Lung (tissue), 12 donors: ENCODE data around the gene ITGB7. TPM values are rescaled to one million over a fixed set of nuclear protein-coding genes. Genes with fewer than 3 reads are reported as not detected.

ENCODE experiments used
- ATAC-seq: fragments of 200-7000 bp; cut with Tn5 transposase; one replicate; pipeline ENCODE4 v1.9.1; 2020; ENCODE audit warnings: moderate number of reproducible peaks; ENCODE audit not compliant: insufficient read depth, low FRiP score
- DNase-seq, 3 donors: peaks; one replicate each; pipeline ENCODE4 v3.0.0-alpha.2; 2013 to 2017
- H3K27ac ChIP-seq, 2 donors: one replicate each; pipeline ENCODE4 v1.5.1; 2013; ENCODE audit warnings: mild to moderate bottlenecking in 2 of 2, moderate library complexity in 2 of 2, control low read depth in 1 of 2, inconsistent platforms in 1 of 2, low read depth in 1 of 2, low read length in 1 of 2
- H3K27me3 ChIP-seq, 3 donors: one replicate each; pipeline ENCODE4 v1.5.1; 2013; ENCODE audit warnings: low read length in 2 of 3; ENCODE audit not compliant: control insufficient read depth in 3 of 3, insufficient read depth in 3 of 3
- H3K36me3 ChIP-seq, 4 donors: one replicate each; pipeline ENCODE4 v1.5.1; 2013; ENCODE audit warnings: low read length in 4 of 4, mild to moderate bottlenecking in 1 of 4, moderate library complexity in 1 of 4; ENCODE audit not compliant: control insufficient read depth in 4 of 4, insufficient read depth in 4 of 4
- H3K4me1 ChIP-seq, 5 donors: one replicate each; pipeline ENCODE4 v1.5.1; 2013; ENCODE audit warnings: low read length in 5 of 5, mild to moderate bottlenecking in 2 of 5, moderate library complexity in 1 of 5; ENCODE audit not compliant: control insufficient read depth in 5 of 5, insufficient read depth in 5 of 5
- H3K4me3 ChIP-seq: one replicate; pipeline ENCODE4 v1.5.1; 2013; ENCODE audit warnings: mild to moderate bottlenecking, control low read depth, moderate library complexity
- H3K9ac ChIP-seq, 2 donors: one replicate each; pipeline ENCODE4 v1.5.1; 2013; ENCODE audit warnings: low read length in 2 of 2, control low read depth in 1 of 2; ENCODE audit not compliant: insufficient read depth in 1 of 2
- H3K9me3 ChIP-seq, 4 donors: one replicate each; pipeline ENCODE4 v1.5.1; 2013; ENCODE audit warnings: low read length in 3 of 4, mild to moderate bottlenecking in 1 of 4, moderate library complexity in 1 of 4; ENCODE audit not compliant: control insufficient read depth in 4 of 4, insufficient read depth in 3 of 4
- CTCF ChIP-seq: IDR thresholded peaks from 2 replicates; pipeline ENCODE4 v1.5.1; 2012; ENCODE audit warnings: mild to moderate bottlenecking; ENCODE audit errors: control extremely low read depth, extremely low read depth
- WGBS, 2 donors: extraction: QIAGEN DNeasy Blood & Tissue Kit; methylation state at CpG; one replicate each; pipeline ENCODE4 v1.1.7; 2013; 5-methylcytosine and 5-hydroxymethylcytosine counted together
- polyA plus RNA-seq, 2 donors: library from polyadenylated mRNA; stranded (reverse); fragments of 200-250 nt; gene quantifications; one replicate each; pipeline ENCODE4 v1.2.1, GENCODE V29; 2013
- total RNA-seq, 2 donors: library from RNA; depleted of rRNA in 1 of 2; stranded (reverse); fragments of >200 nt in 1 of 2; gene quantifications; one replicate each; pipeline ENCODE4 v1.2.1, GENCODE V29; 2014 to 2021
- donor health status: control.
- donor health status: control.
- donor health status: Bipolar disorder and iron deficiency.
- donor health status: healthy.
- donor health status: DM: yes; HTN: yes; CAD: no.

ITGB7 gene
- total and polyA plus RNA-seq, 4 donors, result 2.3 to 7.9 (median 5.0) TPM

- ATAC-seq, result no peak
- no peak for TF ChIP-seq CTCF
- no peak overlapping the region for H3K9ac ChIP-seq
- no peaks in the 10 kb centered on the region for H3K27me3 ChIP-seq
- peak overlapping the region; percentile 56 to 75 for H3K27ac ChIP-seq
- peaks cover 0 to 38% (median 21%) of the 10 kb centered on the region in 5 donors for H3K4me1 ChIP-seq
- no peak overlapping the region for H3K4me3 ChIP-seq
- H3K36me3 ChIP-seq, result peaks cover 0 to 31% (median 29%) of the 10 kb centered on the region in 4 donors
- DNase-seq, result peak in 2 of 3 donors; percentile 22 to 64
- no peaks in the 10 kb centered on the region for H3K9me3 ChIP-seq
- 65 to 70% methylated on average over 12 of the region's 12 CpGs for WGBS, 2 donors
Measured at GRCh38 chr12:53214687-53215455, 7.8 kb upstream of the ITGB7 start.

GRCh38 chr12:53214221-53214620 is 7.2 kb upstream of the ITGB7 start:
- no peak for DNase-seq
- H3K4me1 ChIP-seq, result peaks cover 0 to 34% (median 21%) of the 10 kb centered on the region in 5 donors

GRCh38 chr12:53213348-53213747 is 6.3 kb upstream of the ITGB7 start:
- Histone ChIP-seq H3K4me1 (peaks cover 0 to 36% (median 24%) of the 10 kb centered on the region in 5 donors), H3K27ac (no peak overlapping the region), H3K36me3 (peaks cover 0 to 31% (median 29%) of the 10 kb centered on the region in 4 donors), H3K9ac (no peak overlapping the region), H3K27me3 (no peaks in the 10 kb centered on the region), H3K9me3 (no peaks in the 10 kb centered on the region), H3K4me3 (no peak overlapping the region)
- peak; percentile 80 to 86 (median 83) for DNase-seq
- peak; percentile 51 for ATAC-seq
- peak; percentile 91 for TF ChIP-seq CTCF
- 13 to 16% methylated on average over 14 of the region's 14 CpGs for WGBS, 2 donors

More at GRCh38 chr12:53214221-53214620, 7.2 kb upstream of the ITGB7 start:
- Histone ChIP-seq H3K27me3 (no peaks in the 10 kb centered on the region), H3K27ac (peak overlapping the region; percentile 24 to 57), H3K4me3 (no peak overlapping the region), H3K9ac (no peak overlapping the region), H3K36me3 (peaks cover 0 to 31% (median 29%) of the 10 kb centered on the region in 4 donors), H3K9me3 (no peaks in the 10 kb centered on the region)
- WGBS, 2 donors, result 78 to 83% methylated on average over 5 of the region's 5 CpGs
- TF ChIP-seq CTCF, result no peak
- ATAC-seq, result no peak
